HG02798 (cell line): ENCODE data around the gene SPTLC1.
"Not testable (repeated sequence)": the region's sequence is repeated elsewhere in the genome, so short reads cannot be mapped to it uniquely, and the experiment has no call there.

Experiments used
- ATAC-seq: cut with Tn5 transposase; IDR thresholded peaks from one replicate; pipeline ENCODE4 v1.9.1; 2021; ENCODE audit warnings: mild to moderate bottlenecking; ENCODE audit not compliant: unreplicated experiment, poor library complexity

SPTLC1 gene

DNA sequence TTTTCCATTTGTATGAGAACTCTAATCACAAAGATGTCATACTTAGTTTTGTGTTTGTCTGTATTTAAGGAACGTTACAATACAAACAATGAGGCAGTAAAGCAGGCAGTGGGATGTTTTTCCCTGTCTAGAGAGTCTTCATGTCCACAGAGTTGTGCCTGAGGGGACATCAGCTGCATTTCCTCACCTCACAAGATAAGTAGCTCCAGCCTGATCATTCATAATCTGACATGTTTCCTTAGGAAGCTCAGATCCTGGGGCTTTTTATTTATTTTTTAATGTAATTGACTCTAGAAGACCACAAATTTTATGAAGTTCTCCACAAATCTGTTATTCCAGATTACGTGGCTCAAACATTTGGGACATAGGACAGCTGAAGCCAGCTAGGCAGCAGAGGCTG, 78.5 kb downstream of the SPTLC1 start:
- ATAC-seq = no peak

DNA sequence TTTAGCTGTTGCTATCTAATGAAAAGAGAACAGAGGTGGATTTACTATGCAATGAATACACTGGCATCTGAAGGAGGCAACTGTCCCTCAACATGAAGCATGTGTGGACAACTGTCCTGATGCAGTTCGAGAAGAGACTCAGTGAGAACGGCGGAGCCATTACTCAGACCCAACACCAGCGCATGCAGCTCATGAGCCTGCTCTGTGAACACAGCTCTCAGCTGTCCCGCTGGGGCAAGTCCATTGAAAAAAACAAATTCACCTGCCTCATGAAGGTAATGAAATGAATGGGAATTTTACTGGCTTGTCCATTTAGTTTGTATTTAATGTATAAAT, 78.8 kb downstream of the SPTLC1 start:
- ATAC-seq = no peak

DNA sequence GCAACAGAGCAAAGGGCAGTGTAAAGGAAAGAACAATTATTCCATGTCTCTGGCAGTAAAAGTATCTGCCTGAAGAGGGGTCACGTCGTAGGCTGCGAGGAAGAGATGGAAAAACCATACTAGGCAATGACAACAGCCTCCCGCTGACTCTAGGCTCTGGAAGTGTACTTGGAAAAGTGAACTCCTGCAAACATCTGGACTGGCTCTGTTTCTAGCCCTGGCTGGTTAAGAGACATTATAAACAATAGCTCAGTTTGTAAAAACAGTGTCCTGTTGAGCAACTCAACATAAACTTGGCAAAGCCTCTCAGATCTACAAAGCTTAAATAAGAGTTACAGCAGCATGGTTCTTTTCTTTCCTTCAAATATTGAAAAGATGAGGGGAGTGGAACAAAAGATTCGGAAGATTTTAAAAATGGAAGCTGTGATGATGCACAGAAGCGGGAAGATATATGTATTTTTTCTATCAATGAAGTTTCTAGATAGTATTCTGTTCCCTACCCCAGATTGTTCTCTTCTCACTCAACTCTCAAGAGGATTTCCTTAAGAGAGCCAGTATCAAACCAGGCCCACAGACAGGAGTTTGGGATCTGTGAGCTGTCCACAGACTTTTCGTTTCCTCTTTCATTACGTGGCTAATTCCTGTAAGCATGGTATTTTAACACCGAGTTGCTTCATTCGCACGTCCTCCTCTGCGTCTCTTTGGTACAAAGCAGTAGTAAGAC, 79.4 kb downstream of the SPTLC1 start:
- no peak for ATAC-seq

- no peak for ATAC-seq
Observed at GRCh38 chr9:92035146-92035545, 80.1 kb downstream of the SPTLC1 start.

GRCh38 chr9:92033991-92034390, 81.2 kb downstream of the SPTLC1 start:
- no peak for ATAC-seq

DNA sequence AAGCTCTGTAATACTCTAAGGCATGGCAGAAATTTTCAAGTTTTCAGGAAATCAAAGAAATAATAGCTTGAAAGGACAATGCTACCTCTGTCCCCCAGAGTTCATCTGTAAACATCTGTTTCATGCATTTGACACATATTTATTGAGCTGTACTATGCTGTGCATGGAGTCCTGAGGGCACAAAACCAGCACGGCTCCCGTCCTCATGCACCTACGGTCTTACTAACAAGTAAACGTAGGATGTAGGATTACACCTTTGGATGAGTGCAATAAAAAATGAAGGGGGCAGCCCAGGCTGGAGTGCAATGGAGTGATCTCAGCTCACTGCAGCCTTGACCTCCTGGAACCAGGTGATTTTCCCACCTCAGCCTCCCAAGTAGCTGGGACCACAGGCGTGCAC, 81.9 kb downstream of the SPTLC1 start:
- ATAC-seq = no peak

GRCh38 chr9:92032891-92033290, 82.3 kb downstream of the SPTLC1 start:
- no peak for ATAC-seq

GRCh38 chr9:92030367-92030766, 84.8 kb downstream of the SPTLC1 start:
- no peak for ATAC-seq

DNA sequence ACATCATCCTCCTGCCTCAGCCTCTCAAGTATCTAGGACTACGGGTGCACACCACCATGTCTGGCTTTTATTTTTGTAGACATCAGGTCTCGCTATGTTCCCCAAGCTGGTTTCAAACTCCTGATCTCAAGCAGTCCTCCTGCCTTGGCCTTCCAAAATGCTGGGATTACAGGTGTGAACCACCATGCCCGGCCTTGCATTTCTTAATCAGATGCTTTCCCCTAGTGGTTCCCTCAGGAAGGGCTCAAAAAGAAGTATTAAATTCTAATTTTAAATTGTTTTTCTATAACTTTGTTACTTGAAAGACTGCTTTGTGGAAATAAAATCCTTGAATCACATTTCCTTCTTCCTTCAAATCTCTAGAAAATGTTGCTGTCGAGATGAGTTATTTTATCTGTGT, 85.7 kb downstream of the SPTLC1 start:
- ATAC-seq = no peak

GRCh38 chr9:92026206-92027002, 88.8 kb downstream of the SPTLC1 start:
- ATAC-seq = no peak

- ATAC-seq = not testable (repeated sequence)
Observed at GRCh38 chr9:92021785-92022541, 93.2 kb downstream of the SPTLC1 start.

- ATAC-seq = no peak
Observed at GRCh38 chr9:92019658-92020057, 95.6 kb downstream of the SPTLC1 start.

DNA sequence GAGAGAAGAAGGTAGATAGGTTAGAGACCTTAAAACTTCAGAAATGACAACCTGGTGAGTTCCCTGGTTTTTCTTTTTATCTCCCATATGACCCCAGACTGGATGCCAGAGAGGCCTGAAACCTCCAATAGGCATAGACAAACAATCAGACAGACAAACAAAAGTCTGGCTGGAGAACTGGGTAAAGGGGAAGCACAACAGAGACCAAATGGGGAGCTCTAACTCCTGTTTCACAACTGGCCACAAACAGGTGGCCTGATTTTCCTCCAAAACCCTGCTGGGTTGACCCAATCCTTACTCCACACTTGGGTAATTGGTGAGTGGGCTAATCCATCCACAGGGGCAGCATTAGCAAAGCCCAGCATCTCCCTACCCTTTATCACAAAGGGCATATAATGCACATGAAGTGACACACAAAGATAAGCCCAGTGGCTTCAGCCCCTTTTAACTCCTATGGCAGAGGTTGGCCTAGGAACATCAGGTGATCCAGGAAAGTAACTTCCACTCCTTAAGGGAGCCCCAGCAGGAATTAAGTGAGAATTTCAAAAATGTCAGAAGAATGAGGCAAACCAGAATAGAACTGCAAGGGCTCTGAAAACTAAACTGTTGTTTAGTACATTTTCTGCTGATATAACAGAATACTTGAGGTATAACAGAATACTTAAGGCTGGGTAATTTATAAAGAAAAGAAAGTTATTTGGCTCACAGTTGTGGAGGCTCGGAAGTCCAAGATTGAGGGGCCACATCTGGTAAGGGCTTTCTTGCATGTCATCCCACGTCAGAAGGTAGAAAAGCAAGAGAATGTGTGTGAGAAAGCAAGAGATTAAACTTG, 104.3 kb downstream of the SPTLC1 start:
- no peak for ATAC-seq

GRCh38 chr9:92010253-92010652, 105.0 kb downstream of the SPTLC1 start:
- not testable (repeated sequence) for ATAC-seq

DNA sequence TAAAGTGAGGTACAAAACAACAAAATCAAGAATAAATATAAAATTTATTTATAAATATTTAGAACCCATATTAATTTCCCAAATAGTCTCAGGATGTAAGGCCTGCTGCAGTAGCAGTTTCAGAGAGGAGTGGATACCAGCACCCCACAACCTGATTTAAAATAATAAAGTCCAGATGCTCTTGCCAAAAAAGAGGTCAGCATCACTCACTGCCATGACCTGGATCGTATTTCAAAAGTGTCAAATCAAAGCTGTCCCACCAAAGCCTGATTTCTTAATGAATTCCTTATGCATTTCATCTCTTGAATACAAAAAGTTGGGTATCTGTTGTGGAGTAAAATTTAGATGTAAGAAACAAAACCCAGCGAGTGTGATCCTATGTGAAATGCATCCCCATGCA, 107.2 kb downstream of the SPTLC1 start:
- no peak for ATAC-seq

DNA sequence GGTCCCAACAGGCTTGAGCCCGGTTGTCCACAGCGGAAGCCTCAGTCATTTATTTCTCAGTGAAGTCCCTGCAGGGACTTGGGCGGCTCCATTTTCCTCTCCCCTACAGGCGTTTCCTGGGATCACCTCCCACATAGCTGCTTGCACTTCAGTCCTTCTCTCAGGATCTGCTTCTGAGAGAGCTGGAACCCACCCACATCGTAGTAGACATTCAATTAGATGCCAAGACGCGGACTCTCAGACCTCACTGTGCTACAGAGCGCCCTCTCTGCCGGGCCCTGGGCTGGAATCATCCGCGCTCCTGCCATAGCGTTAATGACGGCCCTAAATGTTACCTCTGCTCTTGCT, 111.2 kb downstream of the SPTLC1 start:
- no peak for ATAC-seq

DNA sequence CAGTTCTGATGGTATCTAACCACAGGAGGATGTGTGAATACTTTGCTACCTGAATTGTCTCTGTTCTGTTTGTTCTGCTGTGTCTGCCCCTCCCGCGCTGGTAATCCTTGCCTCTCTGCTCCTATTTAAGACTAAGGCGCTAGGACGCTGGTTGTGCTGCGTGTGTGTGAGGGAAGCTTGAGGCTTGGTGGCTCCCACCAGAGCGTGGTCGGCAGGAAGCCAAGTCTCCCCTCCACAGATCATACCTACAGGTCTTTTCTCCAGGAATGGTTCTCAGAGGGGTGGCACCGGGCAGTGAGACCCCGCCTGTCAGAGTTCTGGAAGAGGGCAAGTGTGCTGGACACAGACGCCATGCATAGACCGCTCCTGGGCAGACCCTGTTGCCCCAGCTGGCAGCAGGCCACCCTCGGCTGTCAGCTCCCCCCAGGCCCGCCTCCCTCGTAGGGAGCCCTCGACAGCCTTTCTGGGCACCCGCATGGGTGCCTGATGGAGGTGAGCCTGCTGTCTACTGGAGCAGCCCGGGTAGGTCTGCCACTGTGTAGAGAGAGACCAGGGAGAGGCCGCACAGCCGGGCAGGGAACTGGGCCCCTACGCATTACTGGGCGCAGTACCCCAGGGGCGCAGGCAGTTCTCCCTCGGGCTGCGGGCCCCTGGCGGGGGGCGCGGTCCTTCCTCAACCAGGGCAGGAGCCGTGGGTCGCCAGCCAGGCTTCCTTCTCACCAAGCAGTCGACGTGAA, 111.7 kb downstream of the SPTLC1 start:
- no peak for ATAC-seq

DNA sequence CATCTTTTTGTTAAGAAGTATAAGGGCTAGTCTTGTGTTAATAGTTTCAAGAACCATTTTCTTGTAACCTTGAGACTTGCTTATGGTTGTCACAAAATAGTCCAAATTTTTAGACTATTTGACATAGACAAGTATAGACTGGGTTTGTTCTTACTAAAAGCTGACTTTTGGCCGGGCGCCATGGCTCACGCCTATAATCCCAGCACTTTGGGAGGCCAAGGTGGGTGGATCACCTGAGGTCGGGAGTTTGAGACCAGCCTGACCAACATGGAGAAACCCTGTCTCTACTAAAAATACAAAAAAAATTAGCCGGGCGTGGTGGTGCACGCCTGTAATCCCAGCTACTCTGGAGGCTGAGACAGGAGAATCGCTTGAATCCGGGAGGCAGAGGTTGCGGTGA, 113.3 kb downstream of the SPTLC1 start:
- not testable (repeated sequence) for ATAC-seq

DNA sequence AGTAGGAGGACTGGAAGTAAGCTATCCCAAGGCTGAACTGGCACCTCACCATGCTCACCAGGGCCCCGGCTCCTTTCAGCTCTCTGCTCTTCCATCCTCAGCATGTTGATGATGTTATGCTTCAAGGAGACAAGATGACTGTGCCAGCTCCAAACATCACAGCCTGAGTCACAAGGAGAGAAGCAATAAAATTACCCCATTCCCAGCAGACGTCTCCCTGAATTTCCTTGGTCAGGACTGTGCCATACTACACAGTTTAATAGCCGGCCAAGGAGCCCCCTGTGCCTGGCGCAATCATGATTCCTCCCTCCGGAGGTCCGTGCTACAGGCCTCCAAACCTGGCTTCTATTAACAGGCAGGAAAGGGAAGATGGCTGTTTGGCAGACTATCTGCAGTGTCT, 114.0 kb downstream of the SPTLC1 start:
- ATAC-seq = no peak
